K562 (cell line): ENCODE data around the gene SPPL3. TPM values are rescaled to one million over a fixed set of nuclear protein-coding genes. Genes with fewer than 3 reads are reported as not detected.

Source experiments
- BACH1 ChIP-seq: fragments of 200-800 bp; sonication (Bioruptor generic); IDR thresholded peaks from 2 replicates; pipeline ENCODE4 v1.6.1; 2016; ENCODE audit warnings: missing genetic modification characterization, missing compliant biosample characterization
- CXXC5 ChIP-seq: fragments of 250-450 bp; sonication (Bioruptor Pico); IDR thresholded peaks from 2 replicates; pipeline ENCODE4 v1.8.0; 2022; ENCODE audit warnings: inconsistent platforms, mild to moderate bottlenecking, moderate library complexity
- MAFF ChIP-seq: IDR thresholded peaks from 2 replicates; pipeline ENCODE4 v1.6.1; 2012; ENCODE audit warnings: low read length, improper control_type of control experiment
- MAX ChIP-seq: sonication (generic); formaldehyde crosslinking; IDR thresholded peaks from 2 replicates; pipeline ENCODE4 v1.9.0; 2022; ENCODE audit warnings: mild to moderate bottlenecking, missing genetic modification reagents
- MEIS2 ChIP-seq: fragments of 450-650 bp; IDR thresholded peaks from 2 replicates; pipeline ENCODE4 v1.6.1; 2014; ENCODE audit warnings: mild to moderate bottlenecking; ENCODE audit not compliant: partially characterized antibody
- NEUROD1 ChIP-seq: fragments of 150-350 bp; IDR thresholded peaks from 2 replicates; pipeline ENCODE4 v1.6.1; 2014; ENCODE audit warnings: borderline replicate concordance, low read length, low read depth; ENCODE audit not compliant: partially characterized antibody
- RBFOX2 ChIP-seq: fragments of 200-400 bp; formaldehyde crosslinking; IDR thresholded peaks from 2 replicates; pipeline ENCODE4 v1.6.1; 2017; ENCODE audit warnings: low read depth, mild to moderate bottlenecking, low read length, moderate library complexity
- SMAD2 ChIP-seq: fragments of 150-350 bp; IDR thresholded peaks from 2 replicates; pipeline ENCODE4 v1.6.1; 2014; ENCODE audit warnings: low read depth, mild to moderate bottlenecking, low read length
- SMARCE1 ChIP-seq: fragments of 450-650 bp; IDR thresholded peaks from 2 replicates; pipeline ENCODE4 v1.7.1; 2016; ENCODE audit warnings: mild to moderate bottlenecking
- TAF1 ChIP-seq: IDR thresholded peaks from 2 replicates; pipeline ENCODE4 v1.6.1; 2011; ENCODE audit warnings: mild to moderate bottlenecking, low read length, moderate library complexity; ENCODE audit not compliant: insufficient read depth, control insufficient read depth, severe bottlenecking; ENCODE audit errors: extremely low read depth
- TRIM24 ChIP-seq, 2 experiments: fragments of 450-650 bp; IDR thresholded peaks; 2 replicates each; pipeline ENCODE4 v1.6.1; 2016
- TRIM28 ChIP-seq: fragments of 450-650 bp; IDR thresholded peaks from 2 replicates; pipeline ENCODE4 v1.6.1; 2017
- ZFP1 ChIP-seq: fragments of 450-650 bp; formaldehyde crosslinking; IDR thresholded peaks from 2 replicates; pipeline ENCODE4 v1.4.0; 2020; ENCODE audit warnings: mild to moderate bottlenecking, mixed read lengths
- ZFP30 ChIP-seq: fragments of 250-450 bp; sonication (Bioruptor Pico); IDR thresholded peaks from 2 replicates; pipeline ENCODE4 v1.8.0; 2022; ENCODE audit warnings: moderate library complexity, mild to moderate bottlenecking, inconsistent platforms, borderline replicate concordance
- ZFPM2 ChIP-seq: fragments of 250-450 bp; sonication (Bioruptor Pico); IDR thresholded peaks from 2 replicates; pipeline ENCODE4 v1.5.1; 2022; ENCODE audit warnings: mild to moderate bottlenecking
- ZNF398 ChIP-seq: fragments of 250-450 bp; sonication (Bioruptor Pico); IDR thresholded peaks from 2 replicates; pipeline ENCODE4 v1.8.0; 2021; ENCODE audit warnings: moderate library complexity, mild to moderate bottlenecking, inconsistent platforms
- polyA plus RNA-seq, 8 experiments: library from polyadenylated mRNA; depleted of rRNA in 4 of 8; stranded (reverse) in 5 of 8; unstranded in 3 of 8; fragments of >200 nt; fragmentation: Nextera tagmentation in 2 of 8; fragmentation: Illumina TruSeq in 1 of 8; extraction: Ambion mirVana in 2 of 8; extraction: Trizol in 1 of 8; gene quantifications; 2 replicates each; pipeline versions ENCODE4 v1.2.1 to v1.2.3, GENCODE V29; 2011 to 2014; ENCODE audit warnings: inconsistent platforms in 1 of 8, missing spikeins in 1 of 8
- total RNA-seq, 7 experiments: library from RNA; depleted of rRNA in 6 of 7; stranded (reverse); fragments of >200 nt in 6 of 7; fragmentation: Illumina TruSeq in 2 of 7; extraction: Trizol in 2 of 7; gene quantifications; 2 replicates each; pipeline versions ENCODE4 v1.2.1 to v1.2.3, GENCODE V29; 2011 to 2021; ENCODE audit warnings: low replicate concordance in 1 of 7
- TF ChIP-seq, protein P1 (sequence below): fragments of 450-650 bp; formaldehyde crosslinking; IDR thresholded peaks from 2 replicates; pipeline ENCODE4 v1.4.0; 2020; ENCODE audit warnings: mild to moderate bottlenecking, mixed read lengths
- TF ChIP-seq, protein P2 (sequence below), 2 experiments: IDR thresholded peaks; 2 replicates each; pipeline ENCODE4 v1.6.1; 2011; ENCODE audit warnings: borderline replicate concordance in 1 of 2, control low read depth in 1 of 2, low read depth in 1 of 2, low read length in 1 of 2, mild to moderate bottlenecking in 1 of 2, mixed read lengths in 1 of 2, moderate library complexity in 1 of 2; ENCODE audit not compliant: insufficient read depth in 1 of 2, insufficient read length in 1 of 2, poor library complexity in 1 of 2, severe bottlenecking in 1 of 2; ENCODE audit errors: extremely low read depth in 1 of 2
- TF ChIP-seq, protein P3 (sequence below): IDR thresholded peaks from 3 replicates; pipeline ENCODE4 v1.6.1; 2011; ENCODE audit warnings: borderline replicate concordance, mild to moderate bottlenecking; ENCODE audit not compliant: insufficient read length, insufficient read depth
- TF ChIP-seq, protein P4 (sequence below), 2 experiments: fragments of 200-800 bp in 1 of 2; sonication (Bioruptor generic) in 1 of 2; sonication (generic) in 1 of 2; formaldehyde crosslinking in 1 of 2; IDR thresholded peaks in 1 of 2; conservative IDR thresholded peaks in 1 of 2; 2 replicates each; pipeline versions ENCODE4 v1.5.0 to v1.6.1; 2016 to 2020; ENCODE audit warnings: missing compliant biosample characterization in 1 of 2, missing genetic modification characterization in 1 of 2, missing genetic modification reagents in 1 of 2

The SPPL3 gene
- total and polyA plus RNA-seq, 9 of the 15 experiments (the other 6 are each of a cell fraction or from before 2014, with no cell fraction given): 2.9 to 32.1 (median 7.1) TPM

DNA sequence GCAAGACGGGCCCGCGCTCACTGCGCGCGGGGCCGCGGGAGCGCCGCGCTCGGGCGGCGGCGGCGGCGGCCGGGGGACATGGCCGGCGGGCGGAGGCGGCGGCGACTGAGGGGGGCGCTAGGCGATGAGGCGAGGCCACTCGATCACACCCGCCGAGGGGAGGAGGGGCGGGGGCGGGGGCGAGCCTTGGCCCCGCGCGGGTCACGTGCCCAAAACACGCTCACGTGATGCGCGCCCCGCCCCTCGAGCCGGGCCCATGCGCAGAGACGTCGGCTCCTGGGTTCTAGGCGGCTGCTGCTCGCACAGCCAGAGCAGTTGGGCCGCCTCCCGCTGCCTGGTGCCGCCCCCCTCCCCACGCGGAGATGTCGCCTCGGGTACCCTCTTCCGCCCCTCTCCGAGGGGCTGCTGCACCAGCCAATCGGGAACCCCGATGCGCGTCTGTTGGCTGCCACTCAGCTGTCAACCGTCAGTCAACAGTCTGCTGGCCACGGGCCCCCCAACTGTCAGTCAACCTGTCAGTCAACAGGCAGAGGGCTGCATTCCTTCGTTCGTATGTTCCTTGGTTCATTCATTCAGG lies at the start of gene SPPL3 (continued):
- TF ChIP-seq ZFP1 (CRISPR knock-in tag) (no peak), ZNF398 (CRISPR knock-in tag) (no peak), MAFF (no peak), TRIM28 (0 out of 2 replicates have a peak, but pooled peaks have one; percentile 78), TAF1 (peak; percentile 69), MAX (CRISPR knock-in tag) (peak; percentile 86), ZFPM2 (CRISPR knock-in tag) (no peak), TRIM24 (IDR thresholded peaks at IDR 0.05) (peak in 1 of 2 experiments; percentile 34; a peak in 1 of 4 replicates), CXXC5 (CRISPR knock-in tag) (peak; percentile 87), ZFP30 (CRISPR knock-in tag) (no peak), MEIS2 (peak; percentile 98), BACH1 (no peak), NEUROD1 (no peak), RBFOX2 (peak; percentile 73), SMAD2 (no peak), SMARCE1 (no peak)
- TF ChIP-seq, protein P1, sequence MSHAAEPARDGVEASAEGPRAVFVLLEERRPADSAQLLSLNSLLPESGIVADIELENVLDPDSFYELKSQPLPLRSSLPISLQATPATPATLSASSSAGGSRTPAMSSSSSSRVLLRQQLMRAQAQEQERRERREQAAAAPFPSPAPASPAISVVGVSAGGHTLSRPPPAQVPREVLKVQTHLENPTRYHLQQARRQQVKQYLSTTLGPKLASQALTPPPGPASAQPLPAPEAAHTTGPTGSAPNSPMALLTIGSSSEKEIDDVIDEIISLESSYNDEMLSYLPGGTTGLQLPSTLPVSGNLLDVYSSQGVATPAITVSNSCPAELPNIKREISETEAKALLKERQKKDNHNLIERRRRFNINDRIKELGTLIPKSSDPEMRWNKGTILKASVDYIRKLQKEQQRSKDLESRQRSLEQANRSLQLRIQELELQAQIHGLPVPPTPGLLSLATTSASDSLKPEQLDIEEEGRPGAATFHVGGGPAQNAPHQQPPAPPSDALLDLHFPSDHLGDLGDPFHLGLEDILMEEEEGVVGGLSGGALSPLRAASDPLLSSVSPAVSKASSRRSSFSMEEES (CRISPR knock-in tag): peak; percentile 99
- TF ChIP-seq, protein P2, sequence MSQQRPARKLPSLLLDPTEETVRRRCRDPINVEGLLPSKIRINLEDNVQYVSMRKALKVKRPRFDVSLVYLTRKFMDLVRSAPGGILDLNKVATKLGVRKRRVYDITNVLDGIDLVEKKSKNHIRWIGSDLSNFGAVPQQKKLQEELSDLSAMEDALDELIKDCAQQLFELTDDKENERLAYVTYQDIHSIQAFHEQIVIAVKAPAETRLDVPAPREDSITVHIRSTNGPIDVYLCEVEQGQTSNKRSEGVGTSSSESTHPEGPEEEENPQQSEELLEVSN (IDR thresholded peaks at IDR 0.05; ENCODE audit: borderline replicate concordance in 1 of 2, extremely low read depth in 1 of 2, insufficient read depth in 1 of 2, insufficient read length in 1 of 2, low read depth in 1 of 2, low read length in 1 of 2, poor library complexity in 1 of 2, severe bottlenecking in 1 of 2): peak; percentile 69 to 87
- TF ChIP-seq, protein P3, sequence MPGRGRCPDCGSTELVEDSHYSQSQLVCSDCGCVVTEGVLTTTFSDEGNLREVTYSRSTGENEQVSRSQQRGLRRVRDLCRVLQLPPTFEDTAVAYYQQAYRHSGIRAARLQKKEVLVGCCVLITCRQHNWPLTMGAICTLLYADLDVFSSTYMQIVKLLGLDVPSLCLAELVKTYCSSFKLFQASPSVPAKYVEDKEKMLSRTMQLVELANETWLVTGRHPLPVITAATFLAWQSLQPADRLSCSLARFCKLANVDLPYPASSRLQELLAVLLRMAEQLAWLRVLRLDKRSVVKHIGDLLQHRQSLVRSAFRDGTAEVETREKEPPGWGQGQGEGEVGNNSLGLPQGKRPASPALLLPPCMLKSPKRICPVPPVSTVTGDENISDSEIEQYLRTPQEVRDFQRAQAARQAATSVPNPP: no peak
- TF ChIP-seq, protein P4, sequence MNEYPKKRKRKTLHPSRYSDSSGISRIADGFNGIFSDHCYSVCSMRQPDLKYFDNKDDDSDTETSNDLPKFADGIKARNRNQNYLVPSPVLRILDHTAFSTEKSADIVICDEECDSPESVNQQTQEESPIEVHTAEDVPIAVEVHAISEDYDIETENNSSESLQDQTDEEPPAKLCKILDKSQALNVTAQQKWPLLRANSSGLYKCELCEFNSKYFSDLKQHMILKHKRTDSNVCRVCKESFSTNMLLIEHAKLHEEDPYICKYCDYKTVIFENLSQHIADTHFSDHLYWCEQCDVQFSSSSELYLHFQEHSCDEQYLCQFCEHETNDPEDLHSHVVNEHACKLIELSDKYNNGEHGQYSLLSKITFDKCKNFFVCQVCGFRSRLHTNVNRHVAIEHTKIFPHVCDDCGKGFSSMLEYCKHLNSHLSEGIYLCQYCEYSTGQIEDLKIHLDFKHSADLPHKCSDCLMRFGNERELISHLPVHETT (CRISPR knock-in tag; conservative IDR thresholded peaks at IDR 0.05 in 1 of 2, IDR thresholded peaks at IDR 0.05 in 1 of 2): peak in 1 of 2 experiments; percentile 97; a peak in 2 of 4 replicates
